Upper lobe of right lung (tissue), 1 donor: ENCODE data around the gene SYT13. TPM values are rescaled to one million over a fixed set of nuclear protein-coding genes. Genes with fewer than 3 reads are reported as not detected.

ENCODE experiments used
- ATAC-seq: fragments of 200-7000 bp; cut with Tn5 transposase; one replicate; pipeline ENCODE4 v1.9.1; 2020; ENCODE audit warnings: mild to moderate bottlenecking, moderate library complexity
- DNase-seq: peaks from one replicate; pipeline ENCODE4 v3.0.0-alpha.2; 2020
- H3K27ac ChIP-seq: fragments of 200-600 bp; one replicate; pipeline ENCODE4 v1.8.0; 2022
- H3K27me3 ChIP-seq: fragments of 200-600 bp; one replicate; pipeline ENCODE4 v1.8.0; 2022; ENCODE audit warnings: mild to moderate bottlenecking
- H3K36me3 ChIP-seq: fragments of 200-600 bp; one replicate; pipeline ENCODE4 v1.8.0; 2022
- H3K4me1 ChIP-seq: fragments of 200-600 bp; one replicate; pipeline ENCODE4 v1.8.0; 2022
- H3K4me3 ChIP-seq: fragments of 200-600 bp; one replicate; pipeline ENCODE4 v1.8.0; 2022; ENCODE audit warnings: mild to moderate bottlenecking
- H3K9me3 ChIP-seq: fragments of 200-600 bp; one replicate; pipeline ENCODE4 v1.8.0; 2022
- CTCF ChIP-seq: fragments of 200-600 bp; IDR thresholded peaks from one replicate; pipeline ENCODE4 v1.8.0; 2022; ENCODE audit warnings: antibody characterized with exemption
- intact Hi-C: fragments of 100-400 bp; cut with DNase I; formaldehyde crosslinking; loops from one replicate; pipeline ENCODE4 v1.11.0; 2022
- total RNA-seq: library from RNA; stranded (reverse); fragmentation: NEBNext Ultra II Directional; extraction: Animal tissue kit (Norgen Biotek cat#: 25700); gene quantifications from one replicate; pipeline ENCODE4 v1.2.1, GENCODE V29; 2021
- donor health status: DM: no; HTN: yes; CAD: no; lungs with severe emphysema.

SYT13 gene
- total RNA-seq, 1 donor from 2014 or later, result not detected

GRCh38 chr11:45237711-45238315 is 48.3 kb downstream of the SYT13 start:
- TF ChIP-seq CTCF, result no peak
- Histone ChIP-seq H3K27me3 (no peaks in the 10 kb centered on the region), H3K9me3 (peaks cover 5% of the 10 kb centered on the region), H3K36me3 (no peaks in the 10 kb centered on the region), H3K27ac (no peak overlapping the region), H3K4me1 (no peaks in the 10 kb centered on the region), H3K4me3 (no peak overlapping the region)
- no peak for ATAC-seq
- intact Hi-C loops, result no loop called here
- no peak for DNase-seq

GRCh38 chr11:45234306-45235006 is 51.7 kb downstream of the SYT13 start:
- no peak for TF ChIP-seq CTCF

GRCh38 chr11:45233804-45234170 is 52.4 kb downstream of the SYT13 start:
- no peak for ATAC-seq
- TF ChIP-seq CTCF, result no peak
- Histone ChIP-seq H3K27ac (no peak overlapping the region), H3K27me3 (no peaks in the 10 kb centered on the region), H3K9me3 (no peaks in the 10 kb centered on the region), H3K4me3 (no peak overlapping the region), H3K36me3 (no peaks in the 10 kb centered on the region), H3K4me1 (no peaks in the 10 kb centered on the region)
- DNase-seq, result no peak
- intact Hi-C loops, result no loop called here

More at GRCh38 chr11:45234306-45235006, 51.7 kb downstream of the SYT13 start:
- intact Hi-C loops, result no loop called here
- Histone ChIP-seq H3K27me3 (no peaks in the 10 kb centered on the region), H3K4me3 (no peak overlapping the region), H3K27ac (no peak overlapping the region), H3K36me3 (no peaks in the 10 kb centered on the region), H3K9me3 (no peaks in the 10 kb centered on the region), H3K4me1 (no peaks in the 10 kb centered on the region)
- no peak for DNase-seq
- no peak for ATAC-seq

- Histone ChIP-seq H3K36me3 (peaks cover 1% of the 10 kb centered on the region), H3K9me3 (no peaks in the 10 kb centered on the region), H3K4me1 (no peaks in the 10 kb centered on the region), H3K27me3 (no peaks in the 10 kb centered on the region), H3K27ac (no peak overlapping the region), H3K4me3 (no peak overlapping the region)
- ATAC-seq (peak; percentile 91), DNase-seq (peak; percentile 84)
- intact Hi-C loops, result no loop called here
- TF ChIP-seq CTCF, result peak; percentile 88
These were observed 52.9 kb downstream of the SYT13 start for GRCh38 chr11:45233121-45233803.

GRCh38 chr11:45232341-45233080 is 53.6 kb downstream of the SYT13 start:
- Histone ChIP-seq H3K4me1 (no peaks in the 10 kb centered on the region), H3K27ac (no peak overlapping the region), H3K9me3 (no peaks in the 10 kb centered on the region), H3K36me3 (peaks cover 9% of the 10 kb centered on the region), H3K27me3 (no peaks in the 10 kb centered on the region), H3K4me3 (no peak overlapping the region)
- intact Hi-C loops, result no loop called here
- ATAC-seq (no peak), DNase-seq (no peak)
- no peak for TF ChIP-seq CTCF
